ENCODE data around the gene ACOT13. TPM values are rescaled to one million over a fixed set of nuclear protein-coding genes. Genes with fewer than 3 reads are reported as not detected.
"Not testable (repeated sequence)": the region's sequence is repeated elsewhere in the genome, so short reads cannot be mapped to it uniquely, and the experiment has no call there.

The ACOT13 gene
- polyA plus RNA-seq, 4 donors, result 10.5 to 26.9 (median 16.2) TPM

DNA sequence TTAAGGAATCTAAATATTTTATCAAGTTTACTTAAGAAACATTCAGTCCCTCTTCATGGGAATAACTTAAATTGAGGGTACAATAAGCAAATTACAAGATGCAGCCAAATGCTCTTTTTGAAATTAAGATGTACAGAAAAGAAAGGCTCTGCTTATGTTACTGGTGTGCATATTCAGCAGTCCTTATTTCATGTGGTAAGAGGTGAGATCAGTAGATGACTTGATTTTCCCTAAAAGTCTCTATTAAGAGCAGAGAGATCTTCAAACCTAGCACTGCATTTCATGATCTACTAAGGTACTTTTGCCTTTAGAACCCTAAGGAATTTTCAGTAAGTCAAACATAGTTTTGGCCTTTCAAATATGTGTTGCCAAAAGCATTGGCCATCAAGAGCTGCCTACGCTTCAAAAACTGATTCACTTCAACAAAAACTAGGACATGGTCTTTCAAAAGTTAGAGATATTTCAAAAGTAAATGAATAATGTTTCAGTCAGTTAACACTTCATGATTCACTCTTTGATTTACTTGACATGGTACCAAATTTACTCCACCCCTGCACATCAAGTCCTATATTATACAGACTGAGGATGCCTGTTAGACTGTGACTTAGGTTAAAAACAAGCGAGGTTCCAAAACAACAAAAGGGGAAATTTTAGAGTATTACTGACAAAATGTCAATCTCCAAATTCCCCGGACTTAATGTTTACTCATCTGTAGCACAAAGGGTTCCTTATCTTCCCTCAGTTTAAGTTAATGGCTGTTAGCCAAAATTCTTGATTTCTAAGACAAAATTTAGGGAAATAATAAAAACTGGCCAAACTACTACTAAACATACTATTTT is 32.9 kb downstream of the ACOT13 start:
- H3K36me3 ChIP-seq (ENCODE audit: control insufficient read depth in 3 of 3, insufficient read depth in 2 of 3, low read depth in 1 of 3, low read length in 3 of 3), result peaks cover 7 to 12% (median 11%) of the 10 kb centered on the region in 3 donors
- 44 to 60% (median 46%) methylated on average over 3 of the region's 3 CpGs for WGBS, 3 donors
- DNase-seq, result no peak
- H3K27ac ChIP-seq (ENCODE audit: low read depth in 1 of 3, low read length in 2 of 3), result no peak overlapping the region
- FAIRE-seq, result no peak
- H3K4me3 ChIP-seq (ENCODE audit: low read depth in 1 of 3, low read length in 3 of 3), result no peak overlapping the region
- H3K9me3 ChIP-seq (ENCODE audit: control insufficient read depth in 2 of 2, insufficient read depth in 1 of 2, low read depth in 1 of 2, low read length in 1 of 2), result no peaks in the 10 kb centered on the region
- H3K4me1 ChIP-seq (ENCODE audit: control insufficient read depth in 3 of 3, insufficient read depth in 2 of 3, low read depth in 1 of 3, low read length in 2 of 3), result no peaks in the 10 kb centered on the region
- H3K27me3 ChIP-seq (ENCODE audit: control insufficient read depth in 3 of 3, insufficient read depth in 3 of 3, low read length in 3 of 3), result no peaks in the 10 kb centered on the region

DNA sequence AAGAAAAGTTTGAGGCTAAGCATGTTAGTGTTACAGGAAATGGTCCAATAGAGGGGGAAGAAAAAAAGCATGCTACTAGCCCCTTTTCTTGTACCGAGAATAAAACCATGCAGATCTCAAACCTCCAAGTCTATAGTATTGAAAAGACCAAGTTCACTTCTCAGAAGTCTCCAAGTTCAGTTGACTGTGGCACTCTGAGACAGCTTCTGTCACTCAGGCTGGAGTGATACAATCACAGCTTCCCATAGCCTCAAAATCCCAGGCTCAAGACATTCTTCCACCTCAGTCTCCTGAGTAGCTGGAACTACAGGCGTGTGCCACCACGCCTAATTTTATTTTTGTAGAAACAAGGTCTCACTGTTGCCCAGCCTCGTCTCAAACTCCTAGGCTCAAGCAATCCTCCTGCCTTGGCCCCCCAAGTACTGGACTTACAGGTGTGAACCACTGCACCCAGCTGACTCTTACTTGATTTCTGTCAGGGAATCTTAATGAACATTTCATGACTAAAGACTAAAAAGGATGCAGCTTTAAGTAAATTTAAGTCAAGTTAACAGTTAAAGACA is 35.9 kb downstream of the ACOT13 start:
- Histone ChIP-seq H3K9me3 (ENCODE audit: control insufficient read depth in 2 of 2, insufficient read depth in 1 of 2, low read depth in 1 of 2, low read length in 1 of 2) (no peaks in the 10 kb centered on the region), H3K27me3 (ENCODE audit: control insufficient read depth in 3 of 3, insufficient read depth in 3 of 3, low read length in 3 of 3) (no peaks in the 10 kb centered on the region), H3K36me3 (ENCODE audit: control insufficient read depth in 3 of 3, insufficient read depth in 2 of 3, low read depth in 1 of 3, low read length in 3 of 3) (peaks cover 20 to 26% (median 24%) of the 10 kb centered on the region in 3 donors), H3K27ac (ENCODE audit: low read depth in 1 of 3, low read length in 2 of 3) (no peak overlapping the region), H3K4me1 (ENCODE audit: control insufficient read depth in 3 of 3, insufficient read depth in 2 of 3, low read depth in 1 of 3, low read length in 2 of 3) (no peaks in the 10 kb centered on the region), H3K4me3 (ENCODE audit: low read depth in 1 of 3, low read length in 3 of 3) (no peak overlapping the region)
- FAIRE-seq (no peak), DNase-seq (no peak)
- 65 to 74% (median 71%) methylated on average over 4 of the region's 4 CpGs for WGBS, 3 donors

DNA sequence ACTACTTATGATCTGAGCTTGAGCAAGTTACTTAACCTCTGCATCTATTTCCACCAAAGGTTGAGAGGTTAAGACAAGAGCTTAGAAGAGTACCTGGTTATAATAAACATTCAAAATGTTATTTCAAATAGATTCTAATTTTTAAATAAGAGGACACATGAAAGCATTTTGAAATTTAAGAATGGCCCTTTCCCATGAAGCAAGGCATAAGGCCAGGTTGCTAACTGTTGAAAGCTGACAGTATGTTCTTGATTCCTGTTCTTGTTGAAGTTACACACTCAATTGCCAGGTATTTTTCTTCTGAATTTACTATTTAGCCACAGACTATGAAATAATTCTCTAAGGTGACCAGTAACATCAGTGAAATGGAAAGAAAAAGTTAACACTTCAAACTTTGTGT is 37.6 kb downstream of the ACOT13 start:
- no peak overlapping the region for H3K27ac ChIP-seq (ENCODE audit: low read depth in 1 of 3, low read length in 2 of 3)
- no peaks in the 10 kb centered on the region for H3K9me3 ChIP-seq (ENCODE audit: control insufficient read depth in 2 of 2, insufficient read depth in 1 of 2, low read depth in 1 of 2, low read length in 1 of 2)
- H3K36me3 ChIP-seq (ENCODE audit: control insufficient read depth in 3 of 3, insufficient read depth in 2 of 3, low read depth in 1 of 3, low read length in 3 of 3), result peaks cover 27 to 31% (median 30%) of the 10 kb centered on the region in 3 donors
- no peaks in the 10 kb centered on the region for H3K4me1 ChIP-seq (ENCODE audit: control insufficient read depth in 3 of 3, insufficient read depth in 2 of 3, low read depth in 1 of 3, low read length in 2 of 3)
- DNase-seq (no peak), FAIRE-seq (no peak)
- no peaks in the 10 kb centered on the region for H3K27me3 ChIP-seq (ENCODE audit: control insufficient read depth in 3 of 3, insufficient read depth in 3 of 3, low read length in 3 of 3)
- H3K4me3 ChIP-seq (ENCODE audit: low read depth in 1 of 3, low read length in 3 of 3), result no peak overlapping the region

DNA sequence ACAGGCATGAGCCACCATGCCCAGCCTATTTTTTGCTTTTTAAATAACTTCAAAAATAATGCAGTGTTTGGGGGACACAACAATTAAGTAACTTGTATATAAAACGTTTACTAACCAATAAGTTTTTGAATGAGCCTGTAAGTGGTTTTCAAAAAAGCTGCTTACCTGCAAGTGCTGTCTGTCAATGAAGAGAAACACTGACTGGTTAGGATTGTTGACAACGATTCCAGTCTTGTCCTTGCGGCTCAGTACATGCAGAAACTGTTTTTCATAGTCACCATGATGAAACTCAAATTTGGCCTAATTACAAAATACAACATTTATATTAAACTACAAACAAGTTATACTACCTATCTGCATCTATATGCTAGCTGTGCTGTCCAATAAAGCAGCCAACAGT is 41.7 kb downstream of the ACOT13 start:
- FAIRE-seq (no peak), DNase-seq (no peak)
- Histone ChIP-seq H3K4me3 (ENCODE audit: low read depth in 1 of 3, low read length in 3 of 3) (no peak overlapping the region), H3K27ac (ENCODE audit: low read depth in 1 of 3, low read length in 2 of 3) (no peak overlapping the region), H3K36me3 (ENCODE audit: control insufficient read depth in 3 of 3, insufficient read depth in 2 of 3, low read depth in 1 of 3, low read length in 3 of 3) (peaks cover 25 to 38% (median 34%) of the 10 kb centered on the region in 3 donors), H3K9me3 (ENCODE audit: control insufficient read depth in 2 of 2, insufficient read depth in 1 of 2, low read depth in 1 of 2, low read length in 1 of 2) (no peaks in the 10 kb centered on the region), H3K27me3 (ENCODE audit: control insufficient read depth in 3 of 3, insufficient read depth in 3 of 3, low read length in 3 of 3) (no peaks in the 10 kb centered on the region), H3K4me1 (ENCODE audit: control insufficient read depth in 3 of 3, insufficient read depth in 2 of 3, low read depth in 1 of 3, low read length in 2 of 3) (no peaks in the 10 kb centered on the region)
- 72 to 82% (median 74%) methylated on average over 3 of the region's 3 CpGs for WGBS, 3 donors

DNA sequence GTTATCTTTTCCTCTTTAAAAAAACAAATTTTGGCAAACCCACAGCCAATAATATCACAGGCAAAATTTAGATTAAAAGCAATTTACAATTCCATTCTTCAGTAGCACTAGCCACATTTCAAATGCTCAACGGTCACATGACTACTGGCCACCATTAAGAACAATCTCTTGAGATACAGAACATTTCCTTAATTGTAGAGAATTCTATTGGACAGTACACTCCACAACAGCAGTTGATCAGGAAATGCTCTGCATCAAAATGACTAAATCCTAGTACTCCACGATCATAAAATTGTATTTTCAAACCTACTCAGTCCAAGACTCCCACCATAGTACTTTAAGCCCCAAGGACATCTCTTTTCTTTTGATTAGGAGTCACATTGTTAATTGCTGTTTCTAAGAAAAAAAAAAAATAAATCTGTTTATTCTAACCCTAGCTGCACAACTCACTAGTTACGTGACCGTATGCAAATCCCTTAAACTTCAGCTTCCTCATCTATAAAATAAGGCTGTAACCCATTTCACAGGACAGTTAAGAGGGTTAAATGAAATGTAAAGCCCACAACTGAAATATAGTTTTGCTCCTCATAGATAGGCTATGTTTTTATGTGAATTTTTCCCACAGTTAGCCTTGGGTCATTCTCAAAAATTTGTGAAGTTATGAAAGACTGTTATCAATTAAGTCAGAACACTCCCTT is 42.3 kb downstream of the ACOT13 start:
- Histone ChIP-seq H3K27me3 (ENCODE audit: control insufficient read depth in 3 of 3, insufficient read depth in 3 of 3, low read length in 3 of 3) (no peaks in the 10 kb centered on the region), H3K4me1 (ENCODE audit: control insufficient read depth in 3 of 3, insufficient read depth in 2 of 3, low read depth in 1 of 3, low read length in 2 of 3) (peaks cover 0 to 3% (median 0%) of the 10 kb centered on the region in 3 donors), H3K27ac (ENCODE audit: low read depth in 1 of 3, low read length in 2 of 3) (no peak overlapping the region), H3K4me3 (ENCODE audit: low read depth in 1 of 3, low read length in 3 of 3) (no peak overlapping the region), H3K9me3 (ENCODE audit: control insufficient read depth in 2 of 2, insufficient read depth in 1 of 2, low read depth in 1 of 2, low read length in 1 of 2) (no peaks in the 10 kb centered on the region), H3K36me3 (ENCODE audit: control insufficient read depth in 3 of 3, insufficient read depth in 2 of 3, low read depth in 1 of 3, low read length in 3 of 3) (peaks cover 22 to 38% (median 37%) of the 10 kb centered on the region in 3 donors)
- DNase-seq (no peak), FAIRE-seq (no peak)
- 80 to 87% (median 84%) methylated on average over 4 of the region's 4 CpGs for WGBS, 3 donors

DNA sequence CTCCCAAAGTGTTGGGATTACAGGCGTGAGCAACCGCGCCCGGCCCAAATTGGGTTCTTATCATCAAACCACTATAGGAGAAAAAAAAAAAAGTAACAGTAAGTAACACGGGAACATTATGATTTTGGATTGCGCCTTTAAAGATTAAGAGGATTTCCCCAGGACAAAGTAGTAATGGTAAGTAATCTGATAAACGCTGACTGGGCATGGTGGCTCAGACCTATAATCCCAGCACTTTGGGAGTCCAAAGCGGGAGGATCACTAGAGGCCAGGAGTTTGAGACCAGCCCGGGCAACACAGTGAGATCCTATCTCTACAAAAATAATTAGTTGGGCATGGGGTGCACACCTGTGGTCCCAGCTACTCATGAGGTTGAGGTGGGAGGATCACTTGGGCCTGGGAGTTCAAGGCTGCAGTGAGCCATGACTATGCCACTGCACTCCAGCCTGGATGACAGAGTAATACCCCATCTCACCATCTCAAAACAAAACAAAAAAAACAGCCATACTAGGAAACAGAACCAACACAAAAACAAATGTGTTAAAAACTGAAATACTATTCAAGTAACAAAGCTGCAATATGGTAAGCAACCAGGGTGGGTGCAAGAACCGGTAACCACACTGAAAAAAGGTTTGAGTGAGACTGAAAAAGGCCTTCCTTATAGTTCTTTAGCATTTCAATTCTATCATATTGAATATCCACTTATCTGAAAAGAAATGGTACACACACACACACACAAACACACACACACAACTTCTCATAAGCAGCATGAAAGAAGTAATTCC is 43.8 kb downstream of the ACOT13 start:
- peaks cover 0 to 3% (median 0%) of the 10 kb centered on the region in 3 donors for H3K4me1 ChIP-seq (ENCODE audit: control insufficient read depth in 3 of 3, insufficient read depth in 2 of 3, low read depth in 1 of 3, low read length in 2 of 3)
- no peaks in the 10 kb centered on the region for H3K9me3 ChIP-seq (ENCODE audit: control insufficient read depth in 2 of 2, insufficient read depth in 1 of 2, low read depth in 1 of 2, low read length in 1 of 2)
- H3K36me3 ChIP-seq (ENCODE audit: control insufficient read depth in 3 of 3, insufficient read depth in 2 of 3, low read depth in 1 of 3, low read length in 3 of 3), result peaks cover 19 to 48% (median 35%) of the 10 kb centered on the region in 3 donors
- FAIRE-seq (no peak), DNase-seq (no peak)
- no peaks in the 10 kb centered on the region for H3K27me3 ChIP-seq (ENCODE audit: control insufficient read depth in 3 of 3, insufficient read depth in 3 of 3, low read length in 3 of 3)
- H3K4me3 ChIP-seq (ENCODE audit: low read depth in 1 of 3, low read length in 3 of 3), result no peak overlapping the region
- no peak overlapping the region for H3K27ac ChIP-seq (ENCODE audit: low read depth in 1 of 3, low read length in 2 of 3)
- 84 to 89% (median 85%) methylated on average over 10 of the region's 10 CpGs for WGBS, 3 donors

DNA sequence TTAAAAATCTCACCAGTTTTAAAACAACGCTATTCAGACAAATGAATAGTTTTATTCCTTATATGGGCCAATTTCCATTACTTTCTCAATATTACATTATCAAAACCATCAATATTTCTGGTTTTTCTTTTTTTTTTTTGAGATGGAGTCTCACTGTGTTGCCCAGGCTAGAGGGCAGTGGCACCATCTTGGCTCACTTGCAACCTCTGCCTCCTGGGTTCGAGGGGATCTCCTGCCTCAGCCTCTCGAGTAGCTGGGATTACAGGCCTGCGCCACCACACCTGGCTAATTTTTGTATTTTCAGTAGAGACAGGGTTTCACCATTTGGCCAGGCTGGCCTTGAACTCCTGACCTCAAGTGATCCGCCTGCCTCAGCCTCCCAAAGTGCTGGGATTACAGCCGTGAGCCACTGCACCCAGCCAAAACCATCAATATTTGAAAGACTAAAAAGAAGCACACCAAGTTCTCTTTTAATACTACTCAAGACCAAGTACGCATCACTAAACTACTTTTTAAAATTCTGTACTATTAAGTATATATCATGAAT is 49.8 kb downstream of the ACOT13 start:
- H3K4me3 ChIP-seq (ENCODE audit: low read depth in 1 of 3, low read length in 3 of 3), result peak overlapping the region in 2 of 3 donors; percentile 26 to 99
- not testable (repeated sequence) for H3K27ac ChIP-seq (ENCODE audit: low read depth in 1 of 3, low read length in 2 of 3); DNase-seq; FAIRE-seq; H3K27me3 ChIP-seq (ENCODE audit: control insufficient read depth in 3 of 3, insufficient read depth in 3 of 3, low read length in 3 of 3); H3K9me3 ChIP-seq (ENCODE audit: control insufficient read depth in 2 of 2, insufficient read depth in 1 of 2, low read depth in 1 of 2, low read length in 1 of 2)
- peaks cover 0 to 13% (median 0%) of the 10 kb centered on the region in 3 donors for H3K4me1 ChIP-seq (ENCODE audit: control insufficient read depth in 3 of 3, insufficient read depth in 2 of 3, low read depth in 1 of 3, low read length in 2 of 3)
- WGBS, 3 donors, result 74 to 80% (median 80%) methylated on average over 7 of the region's 7 CpGs
- peaks cover 6 to 24% (median 8%) of the 10 kb centered on the region in 3 donors for H3K36me3 ChIP-seq (ENCODE audit: control insufficient read depth in 3 of 3, insufficient read depth in 2 of 3, low read depth in 1 of 3, low read length in 3 of 3)
